Endometrium (tissue), 2 donors: ENCODE measurements around the gene NEMP1.
"Not testable (repeated sequence)": the region's sequence is repeated elsewhere in the genome, so short reads cannot be mapped to it uniquely, and the experiment has no call there.

Experiments used
- FAIRE-seq: peaks from 2 replicates; lab custom pipeline; 2012; peaks lifted over from hg19 to GRCh38; lab: Jason Lieb, UNC
- donor health status: control.
- donor health status: control.

Gene NEMP1

DNA sequence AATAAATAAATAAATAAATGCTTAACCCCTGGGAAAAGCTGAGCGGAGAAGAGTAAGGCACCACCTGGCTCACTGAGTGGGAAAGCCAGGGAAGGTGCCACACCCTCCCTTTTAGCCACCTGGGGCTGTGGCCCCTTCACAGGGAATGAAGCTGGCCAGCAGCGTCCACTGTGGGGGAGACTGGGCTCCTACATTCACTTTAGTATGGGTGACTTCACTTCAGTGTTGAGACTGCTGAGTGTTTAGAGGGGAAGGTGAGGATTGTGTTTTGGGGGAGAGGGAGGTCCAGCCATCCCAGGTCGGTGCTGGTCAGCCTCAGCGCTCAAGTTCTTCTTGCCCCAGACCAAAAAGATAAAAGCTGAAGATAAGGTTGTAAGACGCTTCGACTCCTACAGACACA lies 11.9 kb upstream of the NEMP1 start:
- no peak for FAIRE-seq

DNA sequence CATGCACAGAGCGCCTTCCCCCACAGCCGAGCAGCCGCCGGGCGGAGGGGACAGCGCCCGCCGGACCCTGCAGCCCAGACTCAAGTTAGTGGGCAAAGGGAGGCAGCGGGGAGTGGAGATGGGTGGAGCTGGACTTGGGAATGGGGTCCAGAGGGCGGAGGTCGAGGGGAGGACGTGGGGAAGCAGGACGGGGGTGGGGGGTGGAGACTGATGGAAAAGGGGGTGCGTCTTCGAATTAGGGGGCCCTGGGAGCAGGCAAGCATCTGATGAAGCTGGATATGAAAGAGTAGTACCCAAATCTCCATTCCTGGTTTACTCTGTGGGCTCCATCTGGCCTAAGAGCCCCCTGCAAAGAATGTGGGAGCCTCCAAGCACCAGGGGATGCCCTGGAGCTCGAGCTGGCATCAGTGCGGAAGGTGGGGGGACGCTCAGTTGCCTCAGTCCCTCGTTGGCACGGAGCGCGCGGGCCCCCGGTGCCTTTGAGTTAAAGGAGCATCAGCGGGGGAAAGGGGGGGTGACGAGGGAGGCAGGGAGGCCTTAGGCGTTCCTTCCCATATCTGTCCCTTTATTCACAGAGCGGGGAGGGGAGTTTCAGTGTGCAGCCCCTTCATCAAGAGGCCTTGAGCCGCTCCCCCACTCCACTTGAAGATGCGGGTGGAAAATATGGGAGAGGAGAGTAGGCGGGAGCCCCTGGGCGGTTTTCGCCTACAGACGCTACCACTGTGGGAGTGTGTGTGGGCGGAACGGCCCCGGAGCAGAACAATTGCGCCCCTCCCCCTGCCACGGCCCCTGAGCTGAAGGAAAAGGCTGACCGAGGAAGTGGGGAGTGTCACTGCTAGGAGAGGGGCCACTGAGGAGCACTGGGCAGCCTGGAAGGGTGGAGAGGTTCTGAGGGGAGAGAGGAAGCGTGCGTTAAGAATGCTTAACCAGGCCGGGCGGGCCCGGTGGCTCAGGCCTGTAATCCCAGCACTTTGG lies 11.0 kb upstream of the NEMP1 start:
- no peak for FAIRE-seq

DNA sequence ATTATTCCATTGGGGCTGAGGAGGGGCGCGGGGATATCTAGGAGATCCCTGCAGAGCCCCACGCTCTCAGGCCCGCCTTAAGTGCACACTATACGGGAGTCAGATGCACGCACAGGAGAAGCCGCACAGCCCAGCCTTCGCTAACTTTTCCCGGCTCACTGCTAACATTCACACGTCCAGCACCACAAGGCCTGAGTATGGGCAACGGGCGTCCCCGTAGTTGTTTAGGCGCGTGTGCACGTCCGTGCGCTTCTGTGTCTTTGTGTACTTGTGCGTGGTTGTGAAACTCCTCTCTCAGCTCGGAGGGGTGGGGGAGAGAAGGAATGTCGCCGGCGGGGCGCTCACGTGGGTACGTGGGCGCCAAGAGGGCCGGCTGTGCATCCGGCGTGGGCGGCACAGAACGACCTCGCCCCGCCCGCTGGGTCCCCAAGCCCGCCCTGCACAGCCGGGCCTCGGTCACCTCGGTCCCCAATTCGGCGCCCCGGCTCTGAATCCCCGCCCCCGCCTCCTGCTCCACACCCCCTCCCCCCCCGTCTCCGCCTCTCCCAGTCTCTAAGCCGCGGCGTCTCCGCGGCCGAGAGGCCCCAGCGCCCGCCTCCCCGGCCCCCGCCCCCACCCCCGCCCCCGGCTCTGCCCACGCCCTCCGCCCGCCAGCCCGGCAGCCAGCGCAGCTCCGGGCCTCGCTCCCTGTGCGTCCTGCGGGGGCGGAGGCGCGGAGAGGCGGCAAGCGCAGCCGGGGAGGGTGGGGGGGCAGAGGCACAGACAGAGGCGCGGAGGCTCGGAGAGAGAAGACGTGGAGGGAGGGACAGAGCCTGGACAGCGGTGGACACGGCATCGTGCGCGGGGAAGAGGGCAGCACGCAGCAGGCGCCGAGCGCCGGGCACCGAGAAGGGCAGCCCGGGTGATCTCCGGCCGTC lies 10.0 kb upstream of the NEMP1 start, which contains the start of gene NAB2:
Gene NAB2 (plus strand): TSS at position 761 of the 917 bp plus-strand sequence. CDS start 158 bp downstream, outside the sequence.
- FAIRE-seq, result no peak

DNA sequence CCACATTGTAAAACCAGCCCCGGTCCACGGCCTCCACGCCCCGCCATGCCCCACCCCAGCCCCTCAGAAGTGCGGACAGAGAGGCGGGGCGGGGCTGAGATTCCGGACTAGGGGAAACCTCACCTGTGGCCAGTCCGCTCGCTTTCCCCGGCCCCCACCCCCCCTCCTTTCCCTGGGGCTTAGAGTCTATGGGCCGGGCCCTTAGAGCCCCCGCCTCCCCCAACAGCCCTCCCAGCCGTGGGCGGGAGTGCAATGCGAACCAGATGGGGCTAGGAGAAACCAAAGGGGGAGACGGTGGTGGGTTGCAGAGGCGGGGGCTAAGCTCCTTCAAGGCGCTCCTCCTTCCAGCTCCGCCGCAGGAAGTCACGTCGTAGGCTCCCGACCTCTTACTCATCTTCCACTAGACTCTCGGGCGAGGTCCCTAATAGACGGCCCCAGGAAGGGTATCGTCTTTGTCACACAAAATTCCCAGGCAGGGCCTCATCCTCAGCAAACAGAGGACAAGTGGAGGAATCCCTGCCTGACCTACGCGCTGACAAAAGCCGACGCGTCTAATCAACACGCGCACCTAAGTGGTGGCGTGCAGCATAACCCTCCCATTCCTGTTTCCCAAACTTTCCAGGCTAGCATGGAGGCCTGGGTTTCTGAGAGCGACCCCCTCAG lies 9.2 kb upstream of the NEMP1 start:
- no peak for FAIRE-seq

DNA sequence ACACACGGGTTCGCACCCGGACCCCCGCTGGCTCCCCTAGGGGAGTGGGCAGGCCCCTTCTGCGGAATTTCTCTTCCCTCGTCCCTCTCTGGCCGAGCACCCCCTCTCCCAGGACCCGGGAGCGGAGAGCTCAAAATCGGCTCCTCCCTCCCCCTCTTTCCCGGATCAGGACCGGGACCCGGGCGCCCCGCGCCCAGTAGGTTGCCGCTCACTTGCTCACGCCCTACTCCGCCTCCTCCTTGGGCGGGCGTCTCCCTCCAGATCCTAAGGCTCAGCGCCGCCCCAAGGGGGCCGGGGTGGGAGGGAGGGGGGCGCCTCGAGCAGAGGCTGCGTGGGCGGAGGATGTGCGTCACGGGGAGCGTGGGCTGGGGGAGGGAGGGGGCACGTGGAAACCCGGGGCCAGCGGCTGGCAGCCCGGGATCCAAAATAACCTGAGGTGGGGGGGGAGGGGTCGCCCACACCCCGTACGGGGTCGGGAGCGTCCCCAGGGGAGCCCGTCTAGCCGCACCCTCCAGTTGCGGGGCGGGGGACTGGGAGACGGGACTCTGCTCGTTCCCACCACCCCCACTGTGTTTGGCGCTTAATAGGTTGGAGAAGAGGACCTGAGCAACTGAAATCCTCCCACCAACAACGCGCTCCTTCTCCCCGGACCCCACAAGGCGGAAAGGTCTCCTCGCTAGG lies 8.6 kb upstream of the NEMP1 start:
- FAIRE-seq, result no peak

DNA sequence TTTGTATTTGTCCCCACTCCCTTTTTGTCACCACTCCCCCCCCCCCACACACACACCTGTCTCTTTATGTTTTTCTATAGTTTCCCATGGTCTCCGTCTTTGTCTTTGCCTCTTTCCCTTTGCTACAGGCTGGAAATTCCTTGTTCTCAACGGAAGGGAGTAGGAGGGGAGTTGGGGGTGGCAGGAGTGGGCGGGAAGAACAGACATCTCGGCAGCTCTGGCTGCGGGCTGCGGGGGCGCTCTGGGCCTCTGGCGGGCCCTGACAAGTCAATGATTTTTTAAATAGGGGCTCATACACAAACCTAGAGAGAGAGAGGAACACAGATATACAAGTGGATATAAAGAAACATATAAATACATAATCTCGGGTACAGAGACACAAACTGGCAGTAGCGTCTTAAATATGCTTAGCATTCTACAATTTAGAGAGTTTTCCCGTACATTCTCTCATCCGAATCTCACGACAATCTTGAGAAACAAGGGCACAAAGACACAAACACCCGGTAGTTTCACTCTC lies 8.0 kb upstream of the NEMP1 start:
- FAIRE-seq, result no peak

DNA sequence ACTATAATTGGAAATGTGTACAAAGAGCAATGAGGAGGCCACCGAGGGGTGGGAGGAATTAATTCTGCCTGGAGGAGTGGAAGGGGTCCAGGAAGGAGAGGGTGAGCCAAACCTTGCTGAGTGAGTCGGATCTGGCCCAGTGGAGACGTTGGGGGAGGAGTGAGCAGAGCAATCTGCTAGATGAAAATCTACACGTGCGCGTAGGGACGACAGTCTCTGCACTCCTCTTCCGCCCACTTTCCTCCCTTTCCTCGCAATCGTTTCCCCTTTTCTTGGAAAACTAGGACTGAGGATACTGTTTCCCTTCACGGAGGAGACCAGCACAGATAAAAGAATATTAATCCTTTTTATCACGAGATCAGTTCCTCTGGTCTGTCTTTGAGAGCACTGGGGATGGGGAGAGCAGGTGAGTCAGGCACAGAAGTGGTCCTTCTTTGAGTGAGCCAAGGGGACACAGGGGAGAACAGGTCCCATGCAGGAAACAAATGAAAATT lies 7.5 kb upstream of the NEMP1 start:
- no peak for FAIRE-seq

DNA sequence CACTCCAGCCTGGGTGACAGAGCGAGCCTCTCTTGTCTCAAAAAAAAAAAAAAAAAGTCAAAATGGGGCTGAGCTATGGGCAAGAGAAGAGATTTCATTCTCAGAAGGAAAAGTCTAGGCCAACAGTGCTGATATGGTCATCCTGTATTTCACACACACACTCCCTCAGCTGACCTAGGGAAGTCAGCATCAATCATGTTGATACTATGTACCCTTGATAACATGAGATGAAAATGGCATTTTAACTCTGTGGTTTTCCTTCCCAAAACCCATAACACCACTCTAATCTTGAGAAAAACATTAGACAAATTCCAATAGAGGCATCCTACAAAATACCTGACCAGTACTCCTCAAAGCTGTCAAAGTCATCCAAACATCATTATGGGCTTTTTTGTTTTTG lies 2.3 kb upstream of the NEMP1 start:
- no peak for FAIRE-seq

DNA sequence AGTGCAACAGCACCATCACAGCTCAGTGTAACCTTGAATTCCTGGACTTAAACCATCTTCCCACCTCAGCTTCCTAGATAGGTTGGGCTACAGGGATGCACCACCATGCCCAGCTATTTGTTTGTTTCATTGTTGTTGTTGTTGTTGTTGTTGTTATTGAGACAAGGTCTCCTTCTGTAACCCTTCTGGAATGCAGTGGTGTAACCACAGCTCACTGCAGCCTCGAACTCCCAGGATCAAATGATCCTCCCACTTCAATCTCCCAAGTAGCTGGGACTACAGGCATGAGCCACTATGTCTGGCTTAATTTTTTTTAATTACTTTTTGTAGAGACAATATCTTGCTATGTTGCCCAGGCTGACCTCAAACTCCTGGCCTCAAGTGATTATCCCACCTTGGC lies 1.2 kb upstream of the NEMP1 start:
- FAIRE-seq, result no peak

DNA sequence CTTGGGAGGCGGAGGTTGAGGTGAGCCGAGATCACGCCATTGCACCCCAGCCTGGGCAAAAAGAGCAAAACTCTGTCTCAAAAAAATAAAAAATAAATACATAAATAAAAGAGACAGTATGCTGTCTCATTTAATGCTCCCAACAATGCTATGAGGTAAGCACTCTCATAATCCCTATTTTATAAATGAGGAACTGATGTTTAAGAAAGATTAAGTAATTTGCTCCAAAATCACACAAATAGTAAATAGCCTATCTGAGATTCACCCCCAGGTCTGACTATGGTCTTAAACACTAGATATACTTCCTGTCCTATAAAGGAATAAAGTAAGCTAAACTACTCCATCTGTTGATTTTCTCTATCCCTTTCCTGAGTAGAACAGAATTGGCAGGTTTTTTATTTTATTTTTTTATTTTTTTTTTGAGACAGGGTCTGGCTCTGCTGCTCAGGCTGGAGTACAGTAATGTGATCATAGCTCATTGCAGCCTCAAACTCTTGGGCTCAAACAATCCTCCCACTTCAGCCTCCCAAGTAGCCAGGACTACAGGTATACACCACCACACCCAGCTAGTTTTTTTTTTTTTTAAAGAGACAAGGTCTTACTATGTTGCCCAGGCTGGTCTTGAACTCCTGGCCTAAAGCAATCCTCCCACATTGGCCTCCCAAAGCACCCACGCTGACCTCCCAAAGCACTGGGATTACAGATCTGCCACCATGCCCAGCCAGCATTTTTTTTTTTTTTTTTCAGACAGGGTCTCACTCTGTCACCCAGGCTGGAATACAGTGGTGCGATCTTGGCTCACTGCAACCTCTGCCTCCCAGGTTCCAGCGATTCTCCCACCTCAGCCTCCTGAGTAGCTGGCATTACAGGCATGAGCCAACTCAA lies 4.8 kb downstream of the NEMP1 start:
- not testable (repeated sequence) for FAIRE-seq

DNA sequence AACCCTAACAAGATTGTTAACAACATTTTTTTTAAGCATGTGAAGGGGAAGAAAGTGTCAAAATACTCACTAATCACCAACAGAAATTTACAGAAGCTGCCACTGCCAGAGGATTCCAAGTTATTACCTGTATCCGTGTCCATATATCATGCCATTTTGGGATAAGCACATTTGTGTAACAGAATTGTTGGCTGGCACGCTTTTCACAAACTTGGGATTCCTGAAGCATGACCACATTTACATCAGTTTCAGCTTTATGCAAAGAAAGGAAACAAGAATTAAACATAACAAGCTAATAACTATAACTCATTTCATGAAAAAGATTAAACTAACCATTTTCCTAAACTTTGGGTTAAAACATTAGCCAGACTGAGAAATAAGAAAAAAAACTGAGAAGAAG lies 5.9 kb downstream of the NEMP1 start:
- FAIRE-seq, result no peak

DNA sequence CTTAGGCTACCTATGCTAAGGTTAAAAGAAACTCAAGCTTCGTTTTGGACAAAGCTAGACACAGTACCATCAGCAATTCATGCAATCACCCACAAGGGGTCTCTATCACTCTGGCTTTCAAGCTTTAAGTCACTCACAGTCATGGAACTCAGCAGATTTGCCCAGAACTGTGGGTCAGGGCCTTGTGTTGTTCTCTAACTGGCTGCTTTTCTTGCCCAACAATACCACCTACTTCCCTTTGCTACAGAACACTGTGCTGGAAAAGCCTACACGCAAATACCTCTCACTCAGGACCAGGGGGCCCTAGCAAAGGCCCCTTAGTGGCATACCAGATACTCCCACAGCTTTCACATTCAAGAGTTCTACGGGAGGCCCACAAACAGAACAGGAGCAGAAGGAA lies 9.1 kb downstream of the NEMP1 start:
- FAIRE-seq, result peak; percentile 63

DNA sequence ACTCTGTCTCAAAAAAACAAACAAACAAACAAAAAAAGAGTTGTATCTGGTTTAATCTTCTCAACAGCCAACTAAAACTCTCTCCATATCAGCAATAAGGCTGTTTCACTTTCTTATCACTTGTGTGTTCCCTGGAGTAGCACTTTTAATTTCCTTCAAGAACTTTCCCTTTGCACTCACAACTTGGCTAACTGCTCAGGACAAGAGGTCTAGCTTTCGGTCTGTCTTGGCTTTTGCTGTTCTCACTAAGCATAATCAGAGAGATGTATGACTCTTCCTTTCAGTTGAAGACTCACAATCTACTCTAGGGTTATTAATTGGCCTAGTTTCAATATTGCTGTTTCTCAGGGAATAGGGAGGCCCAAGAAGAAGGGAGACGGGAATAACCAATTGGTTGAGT lies 12.3 kb downstream of the NEMP1 start:
- FAIRE-seq, result no peak

DNA sequence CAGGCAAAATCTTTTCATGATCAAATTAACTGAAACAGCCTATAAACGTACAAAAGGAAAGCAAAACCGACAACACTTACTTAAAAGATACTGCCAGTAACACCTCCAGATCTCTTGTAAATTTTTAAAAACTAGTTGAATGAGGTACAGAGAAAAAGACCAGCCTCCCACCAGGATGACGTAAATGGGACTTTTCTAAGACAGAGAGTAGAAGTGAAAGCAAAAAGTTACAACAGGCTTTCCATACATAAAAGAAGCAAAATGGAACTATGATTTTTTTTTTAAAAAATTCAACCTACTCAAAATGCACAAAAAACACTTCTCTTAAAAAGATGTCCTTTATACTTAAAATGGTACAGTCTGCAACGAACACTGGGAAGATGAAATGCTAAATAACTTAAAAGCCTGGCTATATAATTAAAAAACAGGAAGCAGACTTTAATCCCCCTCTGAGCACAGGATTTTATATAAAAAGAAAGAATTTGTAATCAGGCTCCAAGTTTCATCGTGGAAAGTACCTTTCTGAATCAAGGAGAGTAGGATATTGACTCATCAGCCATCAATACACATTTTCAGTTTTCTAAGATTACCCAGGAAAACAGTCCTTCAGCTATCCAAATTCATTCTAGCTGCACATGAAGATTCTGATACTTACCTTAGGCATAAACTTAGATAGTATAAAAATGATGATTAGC lies 14.5 kb downstream of the NEMP1 start:
- FAIRE-seq, result no peak

DNA sequence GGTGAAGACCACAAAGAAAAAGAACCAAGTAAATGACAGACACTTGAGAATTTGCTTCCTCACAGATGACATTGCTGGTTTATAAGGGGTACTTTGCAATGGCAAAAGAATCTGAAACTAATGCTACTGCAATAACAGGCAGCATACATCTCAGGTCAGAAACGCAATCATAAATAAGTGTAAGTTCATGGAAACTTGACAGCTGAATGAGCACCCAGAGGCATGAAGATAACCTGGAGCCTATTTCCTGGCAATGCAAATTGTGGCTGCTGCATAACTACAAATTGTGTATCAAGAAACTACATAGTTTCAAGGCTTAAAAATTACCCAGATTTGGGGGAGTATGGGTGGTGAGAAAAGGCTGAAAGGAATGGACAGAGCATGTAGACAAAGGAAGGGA lies 20.1 kb downstream of the NEMP1 start:
- no peak for FAIRE-seq

DNA sequence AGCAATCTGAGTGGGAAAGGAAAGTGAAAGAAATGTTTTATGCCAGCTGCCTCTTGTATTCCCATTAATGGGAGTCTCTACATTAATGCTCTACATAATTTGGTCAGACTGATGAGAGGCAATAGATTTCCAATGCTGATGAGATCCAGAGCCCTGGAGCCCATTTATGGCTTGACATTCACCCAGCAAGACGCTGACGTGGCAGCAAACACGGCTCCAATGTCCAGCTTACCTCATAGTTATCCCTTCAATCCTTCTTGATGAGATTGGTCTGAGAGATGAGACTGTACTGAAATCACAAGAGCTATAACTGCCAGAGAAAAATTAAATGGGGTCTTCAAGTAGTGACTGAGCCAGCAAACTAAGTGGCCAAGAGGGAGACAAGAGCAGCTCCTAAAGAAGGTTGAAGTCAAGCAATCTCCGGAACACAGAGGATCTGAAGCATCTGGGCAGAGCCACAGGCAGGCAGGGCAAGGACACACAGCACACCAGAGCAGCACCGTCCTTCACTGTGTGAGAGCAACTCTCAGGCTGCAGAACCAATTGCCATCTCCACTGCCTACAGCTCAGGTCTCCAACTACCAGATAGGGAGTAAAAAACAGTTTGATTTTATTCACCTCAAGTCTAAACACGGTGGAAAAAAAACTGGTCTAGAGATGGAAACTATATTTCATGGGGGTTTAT lies 21.4 kb downstream of the NEMP1 start:
- FAIRE-seq, result no peak

DNA sequence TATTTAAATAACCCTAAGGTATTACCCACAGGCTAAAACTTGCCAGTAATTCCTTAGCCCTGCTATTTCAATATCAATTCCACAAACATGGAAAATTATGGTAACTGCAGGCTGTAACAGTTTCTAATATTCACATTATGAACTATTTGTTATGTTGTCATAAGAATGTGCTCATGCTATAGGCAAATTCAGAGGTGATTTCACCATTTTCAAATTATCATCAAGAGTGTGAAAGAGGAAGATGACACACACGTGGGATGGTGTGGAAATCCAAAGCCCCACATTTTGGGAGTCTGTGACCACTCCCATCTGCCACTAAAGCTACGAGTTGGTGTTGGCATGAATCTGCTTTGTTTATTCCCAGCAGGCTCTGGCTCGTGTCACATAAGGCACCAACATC lies 22.8 kb downstream of the NEMP1 start:
- FAIRE-seq, result no peak

DNA sequence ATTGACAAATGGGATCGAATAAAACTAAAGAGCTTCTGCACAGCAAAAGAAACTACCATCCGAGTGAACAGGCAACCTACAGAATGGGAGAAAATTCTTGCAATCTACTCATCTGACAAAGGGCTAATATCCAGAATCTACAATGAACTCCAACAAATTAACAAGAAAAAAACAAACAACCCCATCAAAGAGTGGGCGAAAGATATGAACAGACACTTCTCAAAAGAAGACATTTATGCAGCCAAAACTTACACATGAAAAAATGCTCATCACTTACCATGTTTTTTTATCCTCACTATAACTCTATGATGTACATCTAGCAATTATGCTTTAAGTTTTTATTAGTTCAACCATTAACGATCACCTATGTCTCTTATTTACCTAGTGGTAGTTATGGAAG lies 24.7 kb downstream of the NEMP1 start:
- not testable (repeated sequence) for FAIRE-seq

DNA sequence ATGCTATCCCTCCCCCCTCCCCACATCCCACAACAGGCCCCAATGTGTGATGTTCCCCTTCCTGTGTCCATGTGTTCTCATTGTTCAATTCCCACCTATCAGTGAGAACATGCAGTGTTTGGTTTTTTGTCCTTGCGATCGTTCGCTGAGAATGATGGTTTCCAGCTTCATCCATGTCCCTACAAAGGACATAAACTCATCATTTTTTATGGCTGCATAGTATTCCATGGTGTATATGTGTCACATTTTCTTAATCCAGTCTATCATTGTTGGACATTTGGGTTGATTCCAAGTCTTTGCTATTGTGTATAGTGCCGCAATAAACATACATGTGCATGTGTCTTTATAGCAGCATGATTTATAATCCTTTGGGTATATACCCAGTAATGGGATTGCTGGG lies 25.4 kb downstream of the NEMP1 start:
- FAIRE-seq, result not testable (repeated sequence)
